PFSK-1 (cell line): ENCODE results near the gene ADAMTS14.

Experiments
- FOXP2 ChIP-seq: optimal IDR thresholded peaks from 2 replicates; pipeline ENCODE3; 2011; ENCODE audit warnings: borderline replicate concordance, control low read depth, inconsistent platforms; ENCODE audit not compliant: insufficient read depth; ENCODE audit errors: extremely low read length, extremely low read depth
- POLR2AphosphoS5 ChIP-seq: IDR thresholded peaks from 2 replicates; pipeline ENCODE4 v1.6.1; 2012; ENCODE audit warnings: low read depth, mild to moderate bottlenecking, control low read depth, low read length, moderate library complexity
- REST ChIP-seq, 2 experiments: IDR thresholded peaks; 2 replicates each; pipeline versions ENCODE4 v1.6.1 to v1.8.0; 2011 to 2012; ENCODE audit warnings: low read depth in 2 of 2, low read length in 2 of 2, control low read depth in 1 of 2, inconsistent platforms in 1 of 2, mild to moderate bottlenecking in 1 of 2, moderate library complexity in 1 of 2; ENCODE audit not compliant: insufficient read depth in 1 of 2
- SIN3A ChIP-seq: IDR thresholded peaks from 2 replicates; pipeline ENCODE4 v1.6.1; 2012; ENCODE audit warnings: mild to moderate bottlenecking, low read length, moderate library complexity, borderline replicate concordance; ENCODE audit not compliant: insufficient read depth
- TAF1 ChIP-seq: IDR thresholded peaks from 2 replicates; pipeline ENCODE4 v1.6.1; 2012; ENCODE audit warnings: low read length, control low read depth, borderline replicate concordance; ENCODE audit not compliant: insufficient read depth

ADAMTS14 gene

GRCh38 chr10:70677620-70678249 is 5.4 kb downstream of the ADAMTS14 start:
- TF ChIP-seq FOXP2 (no peak), SIN3A (no peak), TAF1 (no peak), REST (IDR thresholded peaks at IDR 0.05; ENCODE audit: insufficient read depth in 1 of 2, low read depth in 2 of 2, low read length in 2 of 2) (no peak), POLR2AphosphoS5 (no peak)

GRCh38 chr10:70678250-70678635 is 5.9 kb downstream of the ADAMTS14 start:
- TF ChIP-seq TAF1 = no peak
- TF ChIP-seq SIN3A = no peak
- TF ChIP-seq FOXP2 = no peak
- no peak for TF ChIP-seq POLR2AphosphoS5
- TF ChIP-seq REST (IDR thresholded peaks at IDR 0.05; ENCODE audit: insufficient read depth in 1 of 2, low read depth in 2 of 2, low read length in 2 of 2) = no peak

- TF ChIP-seq FOXP2 (no peak), POLR2AphosphoS5 (no peak), REST (IDR thresholded peaks at IDR 0.05; ENCODE audit: insufficient read depth in 1 of 2, low read depth in 2 of 2, low read length in 2 of 2) (no peak), TAF1 (no peak), SIN3A (no peak)
Measured at GRCh38 chr10:70678757-70679489, 6.6 kb downstream of the ADAMTS14 start.

- TF ChIP-seq SIN3A (no peak), TAF1 (no peak), FOXP2 (no peak), REST (IDR thresholded peaks at IDR 0.05; ENCODE audit: insufficient read depth in 1 of 2, low read depth in 2 of 2, low read length in 2 of 2) (no peak), POLR2AphosphoS5 (no peak)
Measured at GRCh38 chr10:70679498-70679897, 7.2 kb downstream of the ADAMTS14 start.
